GM23338 (cell line): Measurements from ENCODE around the gene IFT88.

Experiments
- EZH2 ChIP-seq: fragments of 200-600 bp; sonication (generic); IDR thresholded peaks from one replicate; pipeline ENCODE4 v1.8.0; 2017; ENCODE audit warnings: antibody characterized with exemption, mild to moderate bottlenecking, low read depth; ENCODE audit not compliant: unreplicated experiment
- EZH2phosphoT487 ChIP-seq: fragments of 200-600 bp; sonication (generic); IDR thresholded peaks from one replicate; pipeline ENCODE4 v1.8.1; 2018; ENCODE audit warnings: antibody characterized with exemption; ENCODE audit not compliant: unreplicated experiment
- JUNB ChIP-seq: IDR thresholded peaks from one replicate; pipeline ENCODE4 v1.6.1; 2016; ENCODE audit warnings: antibody characterized with exemption; ENCODE audit not compliant: unreplicated experiment
- POLR2AphosphoS5 ChIP-seq: IDR thresholded peaks from 2 replicates; pipeline ENCODE4 v1.6.1; 2016; ENCODE audit warnings: antibody characterized with exemption, low read depth
- TF ChIP-seq, protein P1 (sequence below), 2 experiments: fragments of 200-600 bp in 1 of 2; sonication (generic) in 1 of 2; conservative IDR thresholded peaks; 2 replicates each; pipeline versions ENCODE4 v1.5.1 to v1.6.1; 2016 to 2017; ENCODE audit warnings: antibody characterized with exemption in 2 of 2, low read depth in 2 of 2, mild to moderate bottlenecking in 2 of 2, moderate library complexity in 1 of 2
- TF ChIP-seq, protein P2 (sequence below): IDR thresholded peaks from one replicate; pipeline ENCODE4 v1.6.1; 2018; ENCODE audit warnings: antibody characterized with exemption; ENCODE audit not compliant: unreplicated experiment

DNA sequence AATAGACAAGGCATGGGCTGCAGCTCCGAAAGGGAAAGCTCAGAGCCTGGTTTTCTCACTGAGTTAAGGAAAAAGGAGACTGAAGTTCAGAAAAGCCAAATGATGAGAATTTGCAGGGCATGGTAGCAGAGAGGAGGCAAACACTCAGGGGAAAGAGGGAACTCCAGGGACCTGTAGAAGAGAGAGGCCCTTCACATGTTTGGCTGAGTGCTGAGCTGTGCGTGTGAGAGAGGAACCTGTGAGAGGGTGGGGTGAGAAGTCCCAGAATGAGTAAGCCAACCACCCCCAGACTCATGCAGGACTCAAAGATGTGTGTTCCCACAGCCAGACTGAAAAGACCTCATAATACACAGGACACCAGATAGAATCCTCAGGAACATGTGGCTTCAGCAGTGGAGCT is 38.5 kb upstream of the IFT88 start:
- TF ChIP-seq, protein P1, sequence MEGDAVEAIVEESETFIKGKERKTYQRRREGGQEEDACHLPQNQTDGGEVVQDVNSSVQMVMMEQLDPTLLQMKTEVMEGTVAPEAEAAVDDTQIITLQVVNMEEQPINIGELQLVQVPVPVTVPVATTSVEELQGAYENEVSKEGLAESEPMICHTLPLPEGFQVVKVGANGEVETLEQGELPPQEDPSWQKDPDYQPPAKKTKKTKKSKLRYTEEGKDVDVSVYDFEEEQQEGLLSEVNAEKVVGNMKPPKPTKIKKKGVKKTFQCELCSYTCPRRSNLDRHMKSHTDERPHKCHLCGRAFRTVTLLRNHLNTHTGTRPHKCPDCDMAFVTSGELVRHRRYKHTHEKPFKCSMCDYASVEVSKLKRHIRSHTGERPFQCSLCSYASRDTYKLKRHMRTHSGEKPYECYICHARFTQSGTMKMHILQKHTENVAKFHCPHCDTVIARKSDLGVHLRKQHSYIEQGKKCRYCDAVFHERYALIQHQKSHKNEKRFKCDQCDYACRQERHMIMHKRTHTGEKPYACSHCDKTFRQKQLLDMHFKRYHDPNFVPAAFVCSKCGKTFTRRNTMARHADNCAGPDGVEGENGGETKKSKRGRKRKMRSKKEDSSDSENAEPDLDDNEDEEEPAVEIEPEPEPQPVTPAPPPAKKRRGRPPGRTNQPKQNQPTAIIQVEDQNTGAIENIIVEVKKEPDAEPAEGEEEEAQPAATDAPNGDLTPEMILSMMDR (conservative IDR thresholded peaks at IDR 0.05; ENCODE audit: low read depth in 2 of 2), result no peak
- no peak for TF ChIP-seq JUNB
- no peak for TF ChIP-seq POLR2AphosphoS5
- TF ChIP-seq EZH2, result no peak
- TF ChIP-seq EZH2phosphoT487, result no peak
- TF ChIP-seq, protein P2, sequence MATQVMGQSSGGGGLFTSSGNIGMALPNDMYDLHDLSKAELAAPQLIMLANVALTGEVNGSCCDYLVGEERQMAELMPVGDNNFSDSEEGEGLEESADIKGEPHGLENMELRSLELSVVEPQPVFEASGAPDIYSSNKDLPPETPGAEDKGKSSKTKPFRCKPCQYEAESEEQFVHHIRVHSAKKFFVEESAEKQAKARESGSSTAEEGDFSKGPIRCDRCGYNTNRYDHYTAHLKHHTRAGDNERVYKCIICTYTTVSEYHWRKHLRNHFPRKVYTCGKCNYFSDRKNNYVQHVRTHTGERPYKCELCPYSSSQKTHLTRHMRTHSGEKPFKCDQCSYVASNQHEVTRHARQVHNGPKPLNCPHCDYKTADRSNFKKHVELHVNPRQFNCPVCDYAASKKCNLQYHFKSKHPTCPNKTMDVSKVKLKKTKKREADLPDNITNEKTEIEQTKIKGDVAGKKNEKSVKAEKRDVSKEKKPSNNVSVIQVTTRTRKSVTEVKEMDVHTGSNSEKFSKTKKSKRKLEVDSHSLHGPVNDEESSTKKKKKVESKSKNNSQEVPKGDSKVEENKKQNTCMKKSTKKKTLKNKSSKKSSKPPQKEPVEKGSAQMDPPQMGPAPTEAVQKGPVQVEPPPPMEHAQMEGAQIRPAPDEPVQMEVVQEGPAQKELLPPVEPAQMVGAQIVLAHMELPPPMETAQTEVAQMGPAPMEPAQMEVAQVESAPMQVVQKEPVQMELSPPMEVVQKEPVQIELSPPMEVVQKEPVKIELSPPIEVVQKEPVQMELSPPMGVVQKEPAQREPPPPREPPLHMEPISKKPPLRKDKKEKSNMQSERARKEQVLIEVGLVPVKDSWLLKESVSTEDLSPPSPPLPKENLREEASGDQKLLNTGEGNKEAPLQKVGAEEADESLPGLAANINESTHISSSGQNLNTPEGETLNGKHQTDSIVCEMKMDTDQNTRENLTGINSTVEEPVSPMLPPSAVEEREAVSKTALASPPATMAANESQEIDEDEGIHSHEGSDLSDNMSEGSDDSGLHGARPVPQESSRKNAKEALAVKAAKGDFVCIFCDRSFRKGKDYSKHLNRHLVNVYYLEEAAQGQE, result no peak
